H1 (cell line): Measurements from ENCODE around the gene KIF2C. TPM values are rescaled to one million over a fixed set of nuclear protein-coding genes. Genes with fewer than 3 reads are reported as not detected.

ENCODE experiments used
- CTCF ChIA-PET: fragments of 300-600 bp; sonication (Branson Sonifier 250); formaldehyde crosslinking; loops from one replicate; lab custom pipeline; 2021; ENCODE audit not compliant: partially characterized antibody; lab: Charles Lee
- POLR2A ChIA-PET: fragments of 300-600 bp; sonication (Branson Sonifier 250); formaldehyde crosslinking; loops from one replicate; lab custom pipeline; 2021; ENCODE audit warnings: inconsistent platforms; ENCODE audit not compliant: partially characterized antibody; lab: Charles Lee
- DNase-seq, 2 experiments: peaks; one replicate each; pipeline versions ENCODE4 v3.0.0 to v3.0.0-alpha.2; 2010 to 2022; ENCODE audit warnings: low spot score in 2 of 2, low read depth in 1 of 2, mixed read lengths in 1 of 2
- FAIRE-seq: peaks from 2 replicates; lab custom pipeline; 2011; peaks lifted over from hg19 to GRCh38; lab: Jason Lieb, UNC
- H2AFZ ChIP-seq: 2 replicates; pipeline ENCODE4 v1.8.1; 2012; ENCODE audit warnings: low read length, inconsistent platforms
- H2AK5ac ChIP-seq: 2 replicates; pipeline ENCODE4 v1.6.1; 2013; ENCODE audit warnings: low read depth, low read length
- H2BK120ac ChIP-seq: replicated peaks from 2 replicates; pipeline ENCODE3; 2013; ENCODE audit warnings: low read depth, low read length, inconsistent platforms
- H2BK12ac ChIP-seq: 2 replicates; pipeline ENCODE4 v1.6.1; 2013; ENCODE audit warnings: low read depth, low read length
- H2BK15ac ChIP-seq: 2 replicates; pipeline ENCODE4 v1.6.1; 2013; ENCODE audit warnings: low read length
- H2BK20ac ChIP-seq: 2 replicates; pipeline ENCODE4 v1.6.1; 2013; ENCODE audit warnings: low read length
- H2BK5ac ChIP-seq: 2 replicates; pipeline ENCODE4 v1.6.1; 2013; ENCODE audit warnings: low read depth, low read length
- H3K14ac ChIP-seq: 2 replicates; pipeline ENCODE4 v1.6.1; 2013; ENCODE audit warnings: inconsistent platforms; ENCODE audit not compliant: insufficient read length
- H3K18ac ChIP-seq: 2 replicates; pipeline ENCODE4 v1.6.1; 2013; ENCODE audit warnings: low read length; ENCODE audit errors: extremely low read depth
- H3K23ac ChIP-seq: 2 replicates; pipeline ENCODE4 v1.6.1; 2013; ENCODE audit warnings: inconsistent platforms; ENCODE audit not compliant: insufficient read length
- H3K23me2 ChIP-seq: 2 replicates; pipeline ENCODE4 v1.6.1; 2013; ENCODE audit warnings: low read depth, low read length
- H3K27ac ChIP-seq: 2 replicates; pipeline ENCODE4 v1.6.1; 2011; ENCODE audit warnings: low read depth, low read length, inconsistent platforms
- H3K27me3 ChIP-seq, 4 experiments: replicated peaks in 1 of 4; 1 replicate in 1 of 4; 2 replicates in 3 of 4; pipeline versions ENCODE4 v1.6.1 to v1.8.1; 2011 to 2013; ENCODE audit warnings: low read length in 3 of 4, mild to moderate bottlenecking in 3 of 4, inconsistent platforms in 2 of 4, mixed read lengths in 2 of 4, moderate library complexity in 1 of 4; ENCODE audit not compliant: control insufficient read depth in 3 of 4, insufficient read depth in 3 of 4; ENCODE audit errors: extremely low read depth in 1 of 4
- H3K36me3 ChIP-seq, 4 experiments: 2 replicates each; pipeline versions ENCODE4 v1.6.1 to v1.8.1; 2011 to 2013; ENCODE audit warnings: mild to moderate bottlenecking in 4 of 4, low read length in 3 of 4, moderate library complexity in 2 of 4, control low read depth in 1 of 4, inconsistent platforms in 1 of 4; ENCODE audit not compliant: insufficient read depth in 4 of 4, control insufficient read depth in 2 of 4
- H3K4ac ChIP-seq: replicated peaks from 2 replicates; pipeline ENCODE3; 2013; ENCODE audit warnings: low read length, low read depth, mixed read lengths, inconsistent platforms; ENCODE audit not compliant: insufficient read length
- H3K4me1 ChIP-seq, 4 experiments: replicated peaks in 1 of 4; 1 replicate in 1 of 4; 2 replicates in 3 of 4; pipeline versions ENCODE4 v1.6.1 to v1.8.1; 2011 to 2013; ENCODE audit warnings: low read length in 3 of 4, inconsistent platforms in 2 of 4, mixed read lengths in 1 of 4; ENCODE audit not compliant: insufficient read depth in 4 of 4, control insufficient read depth in 3 of 4
- H3K4me2 ChIP-seq, 2 experiments: 2 replicates each; pipeline versions ENCODE4 v1.6.1 to v1.8.1; 2011 to 2013; ENCODE audit warnings: low read depth in 2 of 2, low read length in 2 of 2, control low read depth in 1 of 2, inconsistent platforms in 1 of 2, mild to moderate bottlenecking in 1 of 2; ENCODE audit not compliant: insufficient read depth in 1 of 2
- H3K4me3 ChIP-seq, 4 experiments: fragments of 200-600, 300-600 bp in 1 of 4; sonication (generic), shearing (Covaris generic), sonication (Bioruptor Twin) in 1 of 4; 2 replicates each; pipeline versions ENCODE4 v1.5.1 to v1.8.1; 2011 to 2016; ENCODE audit warnings: low read length in 4 of 4, low read depth in 3 of 4, control low read depth in 2 of 4, inconsistent platforms in 2 of 4, mild to moderate bottlenecking in 2 of 4, mixed read lengths in 1 of 4, moderate library complexity in 1 of 4; ENCODE audit not compliant: insufficient read depth in 2 of 4; ENCODE audit errors: extremely low read depth in 1 of 4
- H3K56ac ChIP-seq: replicated peaks from 2 replicates; pipeline ENCODE3; 2013; ENCODE audit warnings: low read depth, mild to moderate bottlenecking, mixed read lengths, low read length, inconsistent platforms; ENCODE audit not compliant: insufficient read length
- H3K79me1 ChIP-seq: 2 replicates; pipeline ENCODE4 v1.6.1; 2013; ENCODE audit warnings: low read depth, low read length, control low read depth
- H3K79me2 ChIP-seq, 2 experiments: 2 replicates each; pipeline versions ENCODE4 v1.6.1 to v1.8.1; 2012 to 2013; ENCODE audit warnings: low read length in 2 of 2, mild to moderate bottlenecking in 2 of 2, inconsistent platforms in 1 of 2; ENCODE audit not compliant: insufficient read depth in 2 of 2, control insufficient read depth in 1 of 2
- H3K9ac ChIP-seq, 4 experiments: replicated peaks in 1 of 4; 1 replicate in 1 of 4; 2 replicates in 3 of 4; pipeline versions ENCODE4 v1.6.1 to v1.8.1; 2011 to 2013; ENCODE audit warnings: low read depth in 3 of 4, low read length in 3 of 4, control low read depth in 2 of 4, mild to moderate bottlenecking in 2 of 4, moderate library complexity in 2 of 4, inconsistent platforms in 1 of 4; ENCODE audit errors: extremely low read depth in 1 of 4
- H3K9me3 ChIP-seq, 2 experiments: 2 replicates each; pipeline versions ENCODE4 v1.6.1 to v1.8.1; 2012 to 2013; ENCODE audit warnings: mild to moderate bottlenecking in 2 of 2, moderate library complexity in 2 of 2, control low read depth in 1 of 2, inconsistent platforms in 1 of 2, low read depth in 1 of 2, low read length in 1 of 2, mixed read lengths in 1 of 2; ENCODE audit not compliant: insufficient read depth in 2 of 2
- H4K20me1 ChIP-seq, 2 experiments: replicated peaks in 1 of 2; 2 replicates each; pipeline versions ENCODE3 to v1.8.1; 2011 to 2013; ENCODE audit warnings: inconsistent platforms in 2 of 2, low read length in 2 of 2, mild to moderate bottlenecking in 1 of 2; ENCODE audit not compliant: insufficient read depth in 2 of 2, control insufficient read depth in 1 of 2
- H4K5ac ChIP-seq: 2 replicates; pipeline ENCODE4 v1.6.1; 2013; ENCODE audit warnings: low read length, low read depth, mixed read lengths, inconsistent platforms; ENCODE audit not compliant: insufficient read length
- H4K8ac ChIP-seq: 2 replicates; pipeline ENCODE4 v1.8.0; 2013; ENCODE audit warnings: mild to moderate bottlenecking, moderate library complexity, low read length, inconsistent platforms; ENCODE audit not compliant: insufficient read depth; ENCODE audit errors: extremely low read depth
- H4K91ac ChIP-seq: replicated peaks from 2 replicates; pipeline ENCODE3; 2013; ENCODE audit warnings: low read length, mixed read lengths, inconsistent platforms; ENCODE audit not compliant: insufficient read length
- BACH1 ChIP-seq: IDR thresholded peaks from 2 replicates; pipeline ENCODE4 v1.6.1; 2012; ENCODE audit warnings: low read length, improper control_type of control experiment
- CTBP2 ChIP-seq: IDR thresholded peaks from 2 replicates; pipeline ENCODE4 v1.7.0; 2011; ENCODE audit warnings: borderline replicate concordance, mild to moderate bottlenecking, moderate library complexity, mixed read lengths, low read length; ENCODE audit not compliant: insufficient read depth, insufficient read length
- JUN ChIP-seq: IDR thresholded peaks from 2 replicates; pipeline ENCODE4 v1.6.1; 2011; ENCODE audit warnings: low read depth, mild to moderate bottlenecking, improper control_type of control experiment, low read length
- RAD21 ChIP-seq, 2 experiments: IDR thresholded peaks in 1 of 2; conservative IDR thresholded peaks in 1 of 2; 2 replicates each; pipeline ENCODE4 v1.6.1; 2011; ENCODE audit warnings: low read depth in 2 of 2, low read length in 2 of 2, improper control_type of control experiment in 1 of 2, inconsistent platforms in 1 of 2, mild to moderate bottlenecking in 1 of 2, moderate library complexity in 1 of 2
- SIRT6 ChIP-seq: IDR thresholded peaks from one replicate; pipeline ENCODE4 v1.7.1; 2012; ENCODE audit warnings: low read length, inconsistent platforms
- TAF1 ChIP-seq: IDR thresholded peaks from 2 replicates; pipeline ENCODE4 v1.6.1; 2011; ENCODE audit warnings: mild to moderate bottlenecking, low read depth, low read length
- whole genome bisulfite sequencing, 2 experiments: shearing (Covaris generic) in 1 of 2; methylation state at CpG; one replicate each; pipeline versions ENCODE4 v1.1.6 to v1.1.7; 2013 to 2015; ENCODE audit warnings: low lambda C conversion rate in 2 of 2, mixed read lengths in 2 of 2, inconsistent platforms in 1 of 2, low coverage in 1 of 2, missing lambda C conversion rate in 1 of 2; ENCODE audit not compliant: insufficient replicate concordance in 2 of 2, insufficient coverage in 1 of 2, insufficient read length in 1 of 2; ENCODE audit errors: extremely low coverage in 1 of 2, missing lambda C conversion rate in 1 of 2; 5-methylcytosine and 5-hydroxymethylcytosine counted together
- polyA plus RNA-seq, 7 experiments: library from polyadenylated mRNA; depleted of rRNA in 3 of 7; stranded (reverse) in 5 of 7; unstranded in 2 of 7; fragments of >200 nt in 5 of 7; fragments of 200-250 nt in 2 of 7; gene quantifications; 1 replicate in 5 of 7; 2 replicates in 1 of 7; 4 replicates in 1 of 7; pipeline versions ENCODE4 v1.2.1 to v1.2.3, GENCODE V29; 2011 to 2013; ENCODE audit warnings: missing spikeins in 2 of 7, mixed read lengths in 2 of 7
- total RNA-seq: library from RNA; stranded (reverse); fragmentation: NEBNext Ultra II Directional; extraction: Animal tissue kit (Norgen Biotek cat#: 25700); gene quantifications from 2 replicates; pipeline ENCODE4 v1.2.1, GENCODE V29; 2021

KIF2C gene
- total and polyA plus RNA-seq, 2 of the 8 experiments (the other 6 are each of a cell fraction or from before 2014, with no cell fraction given): 41.8 to 68.1 TPM

DNA sequence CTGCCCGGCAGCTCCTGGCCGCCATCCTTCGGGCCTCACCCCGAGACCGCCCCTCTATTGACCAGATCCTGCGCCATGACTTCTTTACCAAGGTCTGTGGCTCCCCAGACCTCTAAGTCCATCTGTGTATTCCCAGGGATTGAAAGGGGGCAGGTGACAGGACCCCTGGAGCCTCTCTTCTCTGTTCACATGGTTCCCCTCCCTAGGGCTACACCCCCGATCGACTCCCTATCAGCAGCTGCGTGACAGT is 63.4 kb downstream of the KIF2C start:
- Histone ChIP-seq H3K4me1 (peaks cover 2 to 23% (median 19%) of the 10 kb centered on the region in 4 experiments), H3K27me3 (peaks cover 0 to 5% (median 0%) of the 10 kb centered on the region in 4 experiments; a peak in 2 of 7 replicates), H4K20me1 (peaks cover 0 to 10% of the 10 kb centered on the region in 2 experiments), H3K18ac (no peak overlapping the region), H2BK15ac (no peak overlapping the region), H3K4me3 (no peak overlapping the region), H4K91ac (no peak overlapping the region), H2BK120ac (no peak overlapping the region), H3K79me1 (no peaks in the 10 kb centered on the region), H2BK12ac (no peak overlapping the region), H4K8ac (no peak overlapping the region), H2AFZ (no peak overlapping the region), H3K9ac (no peak overlapping the region), H3K4ac (no peak overlapping the region), H2BK20ac (no peak overlapping the region), H4K5ac (no peak overlapping the region), H3K79me2 (no peaks in the 10 kb centered on the region), H3K14ac (no peak overlapping the region), H3K23me2 (peaks cover 7% of the 10 kb centered on the region; the same call in 1 of the 2 replicates), H3K23ac (no peak overlapping the region), H2AK5ac (no peak overlapping the region), H3K27ac (no peak overlapping the region), H3K4me2 (no peak overlapping the region), H3K9me3 (no peaks in the 10 kb centered on the region), H2BK5ac (no peak overlapping the region), H3K56ac (no peak overlapping the region), H3K36me3 (peaks cover 0 to 16% (median 10%) of the 10 kb centered on the region in 4 experiments; a peak in 5 of 8 replicates)
- CTCF ChIA-PET: interaction anchor here (1.2 to 1.4 kb wide), 2 partner anchors 11 to 12 kb away, joined by 3 to 7 read pairs; no protein-coding TSS in a partner anchor
- DNase-seq: no peak
- POLR2A ChIA-PET: interaction anchor here (1.2 to 19.2 kb wide), 6 partner anchors 16 to 538 kb away, joined by 3 to 547 read pairs (median 8); partner anchors contain the start of genes RPS8 and UROD
- WGBS, 2 experiments: 99% methylated on average over 9 of the region's 9 CpGs; no CpG with 5 or more reads in 1 of the 2 experiments
- FAIRE-seq: no peak
- TF ChIP-seq TAF1: no peak
- no peak for TF ChIP-seq BACH1
- TF ChIP-seq CTBP2: no peak
- no peak for TF ChIP-seq JUN
- no peak for TF ChIP-seq SIRT6
- no peak for TF ChIP-seq RAD21 (IDR thresholded peaks at IDR 0.05 in 1 of 2, conservative IDR thresholded peaks at IDR 0.05 in 1 of 2; ENCODE audit: low read depth in 2 of 2, low read length in 2 of 2)
